Osteoblast (primary cell): Measurements from ENCODE around the gene NPHP1. TPM values are rescaled to one million over a fixed set of nuclear protein-coding genes. Genes with fewer than 3 reads are reported as not detected.
A peak's percentile ranks its signal among the peaks of the same experiment; 100 is the strongest.

Experiments
- DNase-seq: peaks from one replicate; pipeline ENCODE4 v3.0.0; 2011; ENCODE audit warnings: low spot score, mixed read lengths; ENCODE audit not compliant: insufficient read length; ENCODE audit errors: missing footprints
- H2AFZ ChIP-seq: 2 replicates; pipeline ENCODE4 v1.6.0; 2011; ENCODE audit warnings: mild to moderate bottlenecking, low read length
- H3K27ac ChIP-seq: 2 replicates; pipeline ENCODE4 v1.5.1; 2011; ENCODE audit warnings: mild to moderate bottlenecking, low read depth, low read length, moderate library complexity
- H3K27me3 ChIP-seq: 2 replicates; pipeline ENCODE4 v1.6.0; 2012; ENCODE audit warnings: mild to moderate bottlenecking, control low read depth, inconsistent platforms, low read length, moderate library complexity; ENCODE audit not compliant: insufficient read depth
- H3K36me3 ChIP-seq: 2 replicates; pipeline ENCODE4 v1.5.1; 2011; ENCODE audit warnings: mild to moderate bottlenecking, low read length, control low read depth, moderate library complexity; ENCODE audit not compliant: insufficient read depth
- H3K4me1 ChIP-seq: 2 replicates; pipeline ENCODE4 v1.5.1; 2011; ENCODE audit warnings: mild to moderate bottlenecking, low read length, control low read depth, moderate library complexity; ENCODE audit not compliant: insufficient read depth
- H3K4me2 ChIP-seq: 2 replicates; pipeline ENCODE4 v1.6.0; 2011; ENCODE audit warnings: mild to moderate bottlenecking, low read length; ENCODE audit not compliant: insufficient read depth
- H3K4me3 ChIP-seq: fragments of 200-600 bp; sonication (generic); 3 replicates; pipeline ENCODE4 v1.5.1; 2012; ENCODE audit warnings: mild to moderate bottlenecking, low read length, inconsistent platforms; ENCODE audit not compliant: insufficient read depth
- H3K79me2 ChIP-seq: 2 replicates; pipeline ENCODE4 v1.6.0; 2012; ENCODE audit warnings: mild to moderate bottlenecking, low read length, control low read depth, inconsistent platforms; ENCODE audit not compliant: insufficient read depth
- H3K9me3 ChIP-seq: 2 replicates; pipeline ENCODE4 v1.5.1; 2011; ENCODE audit warnings: low read depth, low read length, control low read depth
- H4K20me1 ChIP-seq: 2 replicates; pipeline ENCODE4 v1.6.0; 2012; ENCODE audit warnings: mild to moderate bottlenecking, low read length, control low read depth; ENCODE audit not compliant: insufficient read depth
- CTCF ChIP-seq: IDR thresholded peaks from 2 replicates; pipeline ENCODE4 v1.5.1; 2011; ENCODE audit warnings: mild to moderate bottlenecking, low read depth, low read length, moderate library complexity; ENCODE audit errors: extremely low read depth
- total RNA-seq: library from RNA; depleted of rRNA; stranded (reverse); fragments of >200 nt; gene quantifications from 2 replicates; pipeline ENCODE4 v1.2.3, GENCODE V29; 2012

Gene NPHP1
- total RNA-seq, 1 donor = 7.6 TPM

- no peak for DNase-seq
- H3K27ac ChIP-seq = no peak overlapping the region
- no peaks in the 10 kb centered on the region for H4K20me1 ChIP-seq
- H3K27me3 ChIP-seq = no peaks in the 10 kb centered on the region
- H3K36me3 ChIP-seq = no peaks in the 10 kb centered on the region
- H3K9me3 ChIP-seq = no peaks in the 10 kb centered on the region
- no peaks in the 10 kb centered on the region for H3K79me2 ChIP-seq
- peaks cover 19% of the 10 kb centered on the region for H3K4me1 ChIP-seq
- no peak overlapping the region for H2AFZ ChIP-seq
- H3K4me3 ChIP-seq = no peak overlapping the region
- H3K4me2 ChIP-seq = no peak overlapping the region
- TF ChIP-seq CTCF = no peak
Measured at GRCh38 chr2:110152943-110153342, 51.9 kb downstream of the NPHP1 start.

- peak overlapping the region; percentile 8 for H3K4me3 ChIP-seq
- no peaks in the 10 kb centered on the region for H4K20me1 ChIP-seq
- H3K27me3 ChIP-seq = no peaks in the 10 kb centered on the region
- H3K36me3 ChIP-seq = no peaks in the 10 kb centered on the region
- no peaks in the 10 kb centered on the region for H3K9me3 ChIP-seq
- no peak for TF ChIP-seq CTCF
- peak overlapping the region; percentile 99 for H3K27ac ChIP-seq
- H3K4me1 ChIP-seq = peaks cover 17% of the 10 kb centered on the region
- peak; percentile 63 for DNase-seq
- H3K79me2 ChIP-seq = no peaks in the 10 kb centered on the region
- H3K4me2 ChIP-seq = peak overlapping the region; percentile 57
- H2AFZ ChIP-seq = peak overlapping the region; percentile 81
Measured at GRCh38 chr2:110149330-110150220, 55.2 kb downstream of the NPHP1 start.

GRCh38 chr2:110146945-110147332 is 57.9 kb downstream of the NPHP1 start:
- DNase-seq = no peak
- H2AFZ ChIP-seq = no peak overlapping the region
- H3K9me3 ChIP-seq = no peaks in the 10 kb centered on the region
- no peak overlapping the region for H3K27ac ChIP-seq
- no peaks in the 10 kb centered on the region for H4K20me1 ChIP-seq
- no peak overlapping the region for H3K4me3 ChIP-seq
- no peaks in the 10 kb centered on the region for H3K79me2 ChIP-seq
- H3K4me1 ChIP-seq = peaks cover 17% of the 10 kb centered on the region
- no peak overlapping the region for H3K4me2 ChIP-seq
- H3K36me3 ChIP-seq = no peaks in the 10 kb centered on the region
- H3K27me3 ChIP-seq = no peaks in the 10 kb centered on the region
- TF ChIP-seq CTCF = no peak

- Histone ChIP-seq H3K4me2 (no peak overlapping the region), H3K79me2 (no peaks in the 10 kb centered on the region), H3K9me3 (no peaks in the 10 kb centered on the region), H4K20me1 (no peaks in the 10 kb centered on the region), H3K27ac (no peak overlapping the region), H2AFZ (no peak overlapping the region), H3K27me3 (no peaks in the 10 kb centered on the region), H3K4me3 (no peak overlapping the region), H3K4me1 (peaks cover 17% of the 10 kb centered on the region), H3K36me3 (no peaks in the 10 kb centered on the region)
- no peak for TF ChIP-seq CTCF
- no peak for DNase-seq
Measured at GRCh38 chr2:110146183-110146944, 58.4 kb downstream of the NPHP1 start.
